Kidney (tissue), 14 donors: Measurements from ENCODE around the gene RALGPS1. TPM values are rescaled to one million over a fixed set of nuclear protein-coding genes. Genes with fewer than 3 reads are reported as not detected.

Experiments used
- DNase-seq, 5 donors: peaks; one replicate each; pipeline ENCODE4 v3.0.0-alpha.2; 2013 to 2020
- FAIRE-seq: peaks from 2 replicates; lab custom pipeline; 2012; peaks lifted over from hg19 to GRCh38; lab: Jason Lieb, UNC
- H3K27ac ChIP-seq, 2 donors: one replicate each; pipeline ENCODE4 v1.7.0; 2013; ENCODE audit warnings: low read depth in 2 of 2, low read length in 2 of 2, inconsistent platforms in 1 of 2
- H3K27me3 ChIP-seq: one replicate; pipeline ENCODE4 v1.7.1; 2013; ENCODE audit warnings: low read length, inconsistent platforms; ENCODE audit not compliant: control insufficient read depth, insufficient read depth
- H3K36me3 ChIP-seq, 3 donors: one replicate each; pipeline versions ENCODE4 v1.7.0 to v1.7.1; 2013; ENCODE audit warnings: low read length in 3 of 3, control low read depth in 1 of 3, inconsistent platforms in 1 of 3; ENCODE audit not compliant: insufficient read depth in 3 of 3, control insufficient read depth in 2 of 3
- H3K4me1 ChIP-seq, 3 donors: one replicate each; pipeline versions ENCODE4 v1.7.0 to v1.7.1; 2013; ENCODE audit warnings: low read length in 3 of 3, inconsistent platforms in 1 of 3, low read depth in 1 of 3; ENCODE audit not compliant: control insufficient read depth in 2 of 3, insufficient read depth in 2 of 3
- H3K4me3 ChIP-seq, 3 donors: one replicate each; pipeline versions ENCODE4 v1.7.0 to v1.8.1; 2013; ENCODE audit warnings: low read length in 3 of 3, control low read depth in 1 of 3, inconsistent platforms in 1 of 3
- H3K9ac ChIP-seq, 3 donors: one replicate each; pipeline versions ENCODE4 v1.7.0 to v1.7.1; 2013; ENCODE audit warnings: low read length in 3 of 3, control low read depth in 1 of 3, inconsistent platforms in 1 of 3
- H3K9me3 ChIP-seq, 3 donors: one replicate each; pipeline versions ENCODE4 v1.7.0 to v1.7.1; 2013; ENCODE audit warnings: low read length in 3 of 3, control low read depth in 1 of 3, inconsistent platforms in 1 of 3; ENCODE audit not compliant: control insufficient read depth in 2 of 3, insufficient read depth in 1 of 3
- CTCF ChIP-seq: IDR thresholded peaks from 3 replicates; pipeline ENCODE4 v1.5.1; 2012; ENCODE audit warnings: mild to moderate bottlenecking, moderate library complexity, borderline replicate concordance; ENCODE audit not compliant: insufficient read depth; ENCODE audit errors: extremely low read depth
- intact Hi-C: fragments of 100-400 bp; cut with DNase I; formaldehyde crosslinking; loops from one replicate; pipeline ENCODE4 v1.11.1; 2022
- polyA plus RNA-seq: library from polyadenylated mRNA; stranded (reverse); fragments of 350-450 nt; fragmentation: Illumina TruSeq; extraction: RNeasy Lipid Tissue Mini Kit (QIAGEN cat#74804); gene quantifications from one replicate; pipeline ENCODE4 v1.2.3, GENCODE V29; 2014; ENCODE audit warnings: low read depth, low replicate concordance; ENCODE audit not compliant: insufficient read depth
- total RNA-seq: library from RNA; stranded (reverse); fragmentation: NEBNext Ultra II Directional; extraction: Animal tissue kit (Norgen Biotek cat#: 25700); gene quantifications from one replicate; pipeline ENCODE4 v1.2.1, GENCODE V29; 2021
- donor health status: control.
- donor health status: control.
- donor health status: control.
- donor health status: control.
- donor health status: control.
- donor health status: DM: yes; HTN: yes; CAD: no.
- donor health status: Normal renal cell carcinoma (clear cell type).

The RALGPS1 gene
- total and polyA plus RNA-seq, 2 donors from 2014 or later = 9.4 to 25.2 TPM

DNA sequence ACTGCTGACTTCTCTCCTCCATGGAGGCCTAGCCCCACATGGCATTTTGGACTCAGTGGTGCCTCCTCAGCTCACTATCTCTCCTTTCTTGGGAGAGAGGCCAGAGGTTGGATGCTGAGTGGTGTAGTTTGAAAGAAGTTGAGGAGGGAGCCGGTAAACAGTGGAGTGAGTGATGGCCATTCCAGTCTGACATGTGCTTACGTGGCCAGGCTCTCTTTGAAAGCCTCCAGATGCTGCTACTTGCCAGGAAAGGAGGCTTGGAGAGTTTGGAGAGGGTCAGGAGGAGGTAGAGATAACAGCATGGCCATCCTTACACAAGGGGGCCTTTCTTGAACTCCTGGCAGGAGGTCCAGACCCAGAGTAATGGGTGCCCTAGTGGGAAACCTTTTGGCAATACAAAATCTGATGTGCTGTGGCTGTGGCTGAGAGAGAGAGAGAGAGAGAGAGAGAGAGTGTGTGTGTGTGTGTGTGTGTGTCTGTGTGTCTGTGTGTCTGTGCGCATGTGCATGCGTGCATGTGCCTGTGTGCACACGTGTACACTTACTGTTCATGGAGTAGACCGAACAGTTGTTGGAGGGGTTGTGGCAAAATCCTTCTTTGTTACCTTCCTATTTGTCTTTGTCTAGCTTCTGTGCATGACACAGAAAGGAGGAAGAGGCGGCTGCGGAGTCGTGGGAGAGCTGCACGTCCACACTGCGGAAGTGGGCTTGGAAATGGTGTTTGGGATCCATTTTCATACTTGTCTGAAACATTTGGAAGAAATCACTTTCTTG lies 37.8 kb downstream of the RALGPS1 start:
- FAIRE-seq = no peak
- H3K27ac ChIP-seq = no peak overlapping the region
- H3K27me3 ChIP-seq = no peaks in the 10 kb centered on the region
- H3K4me3 ChIP-seq = no peak overlapping the region
- peak in 1 of 5 donors; percentile 59 for DNase-seq
- H3K4me1 ChIP-seq = no peaks in the 10 kb centered on the region
- intact Hi-C loops = no loop called here
- no peak overlapping the region for H3K9ac ChIP-seq
- TF ChIP-seq CTCF = no peak
- no peaks in the 10 kb centered on the region for H3K36me3 ChIP-seq
- H3K9me3 ChIP-seq = no peaks in the 10 kb centered on the region

GRCh38 chr9:126953041-126953809 lies 38.6 kb downstream of the RALGPS1 start:
- no peaks in the 10 kb centered on the region for H3K4me1 ChIP-seq
- no peak overlapping the region for H3K9ac ChIP-seq
- FAIRE-seq (no peak), DNase-seq (no peak)
- intact Hi-C loops = no loop called here
- TF ChIP-seq CTCF = no peak
- no peak overlapping the region for H3K4me3 ChIP-seq
- no peaks in the 10 kb centered on the region for H3K36me3 ChIP-seq
- no peaks in the 10 kb centered on the region for H3K9me3 ChIP-seq
- H3K27me3 ChIP-seq = no peaks in the 10 kb centered on the region
- H3K27ac ChIP-seq = no peak overlapping the region

DNA sequence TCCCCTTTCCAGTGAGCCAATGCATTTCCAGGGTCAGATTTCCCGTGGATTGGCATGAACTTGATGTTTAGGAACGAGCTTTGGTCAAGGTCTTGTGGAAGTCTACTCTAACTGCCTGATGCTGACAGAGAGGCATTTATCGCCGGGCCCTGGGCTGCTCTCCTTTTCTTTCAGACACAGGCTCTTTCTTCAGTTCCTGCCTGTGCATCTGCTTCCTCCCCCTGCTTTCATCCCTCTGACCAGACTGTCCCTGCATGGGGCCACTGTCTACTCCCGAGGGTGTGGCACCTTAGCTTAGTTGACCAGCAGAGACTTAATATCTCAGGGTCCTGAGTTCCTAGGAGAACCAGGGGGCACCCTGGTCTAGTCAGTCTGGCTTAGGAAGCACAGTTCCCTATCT lies 41.2 kb downstream of the RALGPS1 start:
- intact Hi-C loops = no loop called here
- TF ChIP-seq CTCF = no peak
- Histone ChIP-seq H3K4me1 (peaks cover 0 to 10% (median 4%) of the 10 kb centered on the region in 3 donors), H3K4me3 (no peak overlapping the region), H3K27me3 (no peaks in the 10 kb centered on the region), H3K9me3 (no peaks in the 10 kb centered on the region), H3K36me3 (no peaks in the 10 kb centered on the region), H3K27ac (no peak overlapping the region), H3K9ac (no peak overlapping the region)
- no peak for DNase-seq
- FAIRE-seq = no peak
